Measurements from ENCODE around the gene SERPINB4. TPM values are rescaled to one million over a fixed set of nuclear protein-coding genes. Genes with fewer than 3 reads are reported as not detected.

The SERPINB4 gene
- total and polyA plus RNA-seq, 8 donors, result not detected

GRCh38 chr18:63683152-63683551 is 39.1 kb upstream of the SERPINB4 start:
- intact Hi-C loops (cut with DNase I), result no loop called here
- FAIRE-seq, result no peak

GRCh38 chr18:63681449-63682340 is 37.6 kb upstream of the SERPINB4 start:
- intact Hi-C loops (cut with DNase I), result no loop called here
- 19 to 21% methylated on average over 2 of the region's 2 CpGs for WGBS, 2 donors
- DNase-seq (no peak), FAIRE-seq (no peak), ATAC-seq (peak; percentile 65 to 89 (median 82))
- no peak for TF ChIP-seq CTCF (IDR thresholded peaks at IDR 0.05)
- Histone ChIP-seq H3K4me1 (peaks cover 5 to 15% (median 5%) of the 10 kb centered on the region in 3 donors), H3K27me3 (peaks cover 0 to 3% (median 0%) of the 10 kb centered on the region in 4 donors), H3K4me3 (no peak overlapping the region), H3K27ac (peak overlapping the region in 1 of 4 donors; percentile 21), H3K9me3 (no peaks in the 10 kb centered on the region), H3K36me3 (no peaks in the 10 kb centered on the region)

More at GRCh38 chr18:63683152-63683551, 39.1 kb upstream of the SERPINB4 start:
- Histone ChIP-seq H3K9me3 (no peaks in the 10 kb centered on the region), H3K4me3 (no peak overlapping the region), H3K4me1 (peaks cover 5 to 15% (median 5%) of the 10 kb centered on the region in 3 donors), H3K36me3 (no peaks in the 10 kb centered on the region), H3K27ac (no peak overlapping the region), H3K27me3 (peaks cover 0 to 3% (median 0%) of the 10 kb centered on the region in 4 donors)
- no peak for TF ChIP-seq CTCF (IDR thresholded peaks at IDR 0.05)
- 33 to 39% methylated on average over 2 of the region's 2 CpGs for WGBS, 2 donors
- DNase-seq (no peak), ATAC-seq (peak in 3 of 4 donors; percentile 55 to 70 (median 68))

GRCh38 chr18:63679820-63680606 is 36.0 kb upstream of the SERPINB4 start:
- Histone ChIP-seq H3K4me1 (peaks cover 5 to 15% (median 5%) of the 10 kb centered on the region in 3 donors), H3K9me3 (no peaks in the 10 kb centered on the region), H3K36me3 (no peaks in the 10 kb centered on the region), H3K4me3 (no peak overlapping the region), H3K27me3 (no peaks in the 10 kb centered on the region), H3K27ac (no peak overlapping the region)
- FAIRE-seq (no peak), DNase-seq (no peak), ATAC-seq (no peak)
- no peak for TF ChIP-seq CTCF (IDR thresholded peaks at IDR 0.05)
- WGBS, 2 donors, result 62 to 74% methylated on average over 5 of the region's 5 CpGs
- intact Hi-C loops (cut with DNase I), result no loop called here

GRCh38 chr18:63677500-63678225 is 33.6 kb upstream of the SERPINB4 start:
- no peak for ATAC-seq
- Histone ChIP-seq H3K27ac (no peak overlapping the region), H3K27me3 (no peaks in the 10 kb centered on the region), H3K4me3 (no peak overlapping the region), H3K9me3 (no peaks in the 10 kb centered on the region), H3K36me3 (no peaks in the 10 kb centered on the region), H3K4me1 (peaks cover 5 to 15% (median 5%) of the 10 kb centered on the region in 3 donors)
- 56 to 72% methylated on average over 5 of the region's 5 CpGs for WGBS, 2 donors
- no peak for FAIRE-seq
- intact Hi-C loops (cut with DNase I), result no loop called here
- TF ChIP-seq CTCF (IDR thresholded peaks at IDR 0.05), result no peak
- DNase-seq, result no peak
